Transverse colon (tissue), 4 donors: ENCODE measurements around the gene CCM2. TPM values are rescaled to one million over a fixed set of nuclear protein-coding genes. Genes with fewer than 3 reads are reported as not detected.
A peak's percentile ranks its signal among the peaks of the same experiment; 100 is the strongest.

Experiments
- DNase-seq: peaks from one replicate; pipeline ENCODE4 v3.0.0-alpha.2; 2019
- H3K27ac ChIP-seq, 4 donors: fragments of 200-600 bp; sonication (generic); 2 replicates each; pipeline ENCODE4 v1.5.1; 2016 to 2018; ENCODE audit warnings: inconsistent platforms in 4 of 4
- H3K27me3 ChIP-seq: fragments of 200-600 bp; sonication (generic); 2 replicates; pipeline ENCODE4 v1.5.1; 2017; ENCODE audit warnings: inconsistent platforms
- H3K36me3 ChIP-seq, 4 donors: fragments of 200-600 bp; sonication (generic); 2 replicates each; pipeline ENCODE4 v1.5.1; 2017 to 2019; ENCODE audit warnings: inconsistent platforms in 4 of 4
- H3K4me1 ChIP-seq, 4 donors: fragments of 200-600 bp; sonication (generic); 2 replicates each; pipeline ENCODE4 v1.5.1; 2017 to 2020; ENCODE audit warnings: inconsistent platforms in 4 of 4
- H3K4me3 ChIP-seq, 4 donors: fragments of 200-600 bp; sonication (generic); 1 replicate in 1 of 4; 2 replicates in 3 of 4; pipeline versions ENCODE4 v1.5.1 to v1.6.1; 2017 to 2019; ENCODE audit warnings: inconsistent platforms in 4 of 4
- H3K9me3 ChIP-seq, 2 donors: fragments of 200-600 bp; sonication (generic); 2 replicates each; pipeline ENCODE4 v1.5.1; 2017 to 2019; ENCODE audit warnings: inconsistent platforms in 2 of 2
- CTCF ChIP-seq, 5 experiments: fragments of 200-600 bp in 3 of 5; fragments of 450-650 bp in 2 of 5; sonication (generic) in 3 of 5; IDR thresholded peaks; 1 replicate in 2 of 5; 2 replicates in 3 of 5; pipeline ENCODE4 v1.5.1; 2016 to 2017; ENCODE audit warnings: antibody characterized with exemption in 5 of 5, inconsistent platforms in 3 of 5, mild to moderate bottlenecking in 2 of 5, moderate library complexity in 1 of 5
- EP300 ChIP-seq: sonication (generic); formaldehyde crosslinking; IDR thresholded peaks from one replicate; pipeline ENCODE4 v1.6.1; 2017; ENCODE audit warnings: antibody characterized with exemption, low read depth
- POLR2A ChIP-seq: fragments of 450-650 bp; IDR thresholded peaks from one replicate; pipeline ENCODE4 v1.6.1; 2016; ENCODE audit warnings: antibody characterized with exemption, mild to moderate bottlenecking, moderate library complexity
- POLR2AphosphoS5 ChIP-seq, 3 donors: sonication (generic); formaldehyde crosslinking; IDR thresholded peaks; one replicate each; pipeline ENCODE4 v1.6.1; 2016; ENCODE audit warnings: antibody characterized with exemption in 3 of 3
- WGBS, 2 donors: methylation state at CpG; one replicate each; pipeline ENCODE4 v1.1.5; 2018; ENCODE audit warnings: low coverage in 1 of 2; 5-methylcytosine and 5-hydroxymethylcytosine counted together
- in situ Hi-C, 4 donors: fragments of 200-750 bp; cut with MboI; loops; one replicate each; pipeline versions ENCODE4 v1.15.0 to v1.15.1; 2017; ENCODE audit warnings: low sequenced_read_pairs in 3 of 4, low pct_ligation_motif_present in 1 of 4, low pct_unique_long_range_greater_than_20kb in 1 of 4
- intact Hi-C: fragments of 100-400 bp; cut with DNase I; formaldehyde crosslinking; loops from one replicate; pipeline ENCODE4 v1.15.1; 2023; ENCODE audit warnings: low total_unique reads
- total RNA-seq, 4 donors: library from RNA; depleted of rRNA; stranded (reverse); fragments of >200 nt; gene quantifications; one replicate each; pipeline ENCODE4 v1.1.0, GENCODE V29; 2016

The CCM2 gene
- total RNA-seq: 10 to 100 TPM; 40.4 to 76.4 (median 47.8) TPM

GRCh38 chr7:45000093-45001032 lies at the start of gene CCM2:
Gene CCM2, plus strand, starts transcription at chr7:45000201. Its CDS starts 133 bp downstream, at chr7:45000334.
- H3K27ac ChIP-seq: peak within 1 kb of the TSS; percentile 94 to 98 (median 96)
- H3K4me3 ChIP-seq: peak within 1 kb of the TSS; percentile 61 to 92 (median 76)
- H3K9me3 ChIP-seq: no peaks in the 10 kb centered on the region
- H3K36me3 ChIP-seq: no peaks in the 10 kb centered on the region
- no peaks in the 10 kb centered on the region for H3K27me3 ChIP-seq
- 0 to 2% methylated on average over 3 to 37 of the region's 77 CpGs for WGBS, 2 donors
- H3K4me1 ChIP-seq: peaks cover 6 to 27% (median 17%) of the 10 kb centered on the region in 4 donors
- in situ Hi-C loops: no loop called here
- peak; percentile 54 for DNase-seq
- no peak for TF ChIP-seq CTCF (IDR thresholded peaks at IDR 0.05)
- peak; percentile 42 for TF ChIP-seq POLR2A
- intact Hi-C loops: no loop called here

DNA sequence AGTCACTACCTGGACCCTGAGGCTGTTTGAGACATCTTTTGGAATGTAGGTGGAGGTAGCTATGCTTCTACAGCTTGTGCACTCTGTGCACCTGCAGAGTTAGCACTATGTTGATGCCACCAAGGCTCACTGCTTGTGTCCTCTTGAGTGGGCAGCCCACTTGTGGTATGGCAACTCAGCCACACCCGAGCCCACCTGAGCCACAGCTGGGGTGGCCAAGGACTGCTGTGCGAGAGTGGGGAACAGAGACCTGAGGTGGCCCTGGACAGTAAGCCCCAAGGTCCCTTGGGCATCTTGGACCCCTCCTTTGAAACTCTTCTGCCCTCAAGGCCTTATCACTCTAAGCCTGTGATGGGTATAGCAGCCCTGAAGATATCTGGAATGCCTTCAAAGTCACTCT lies 46.8 kb upstream of the CCM2 start:
- in situ Hi-C loops (no loop called here), intact Hi-C loops (no loop called here)
- 73% methylated on average over 2 of the region's 2 CpGs; no CpG with 5 or more reads in 1 of the 2 donors for WGBS, 2 donors
- Histone ChIP-seq H3K27ac (no peak overlapping the region), H3K36me3 (no peaks in the 10 kb centered on the region), H3K4me1 (no peaks in the 10 kb centered on the region), H3K4me3 (no peak overlapping the region), H3K9me3 (no peaks in the 10 kb centered on the region), H3K27me3 (peaks cover 4% of the 10 kb centered on the region)
- DNase-seq: no peak
- no peak for TF ChIP-seq POLR2A
- no peak for TF ChIP-seq CTCF (IDR thresholded peaks at IDR 0.05)
- no peak for TF ChIP-seq EP300
- no peak for TF ChIP-seq POLR2AphosphoS5 (IDR thresholded peaks at IDR 0.05)

DNA sequence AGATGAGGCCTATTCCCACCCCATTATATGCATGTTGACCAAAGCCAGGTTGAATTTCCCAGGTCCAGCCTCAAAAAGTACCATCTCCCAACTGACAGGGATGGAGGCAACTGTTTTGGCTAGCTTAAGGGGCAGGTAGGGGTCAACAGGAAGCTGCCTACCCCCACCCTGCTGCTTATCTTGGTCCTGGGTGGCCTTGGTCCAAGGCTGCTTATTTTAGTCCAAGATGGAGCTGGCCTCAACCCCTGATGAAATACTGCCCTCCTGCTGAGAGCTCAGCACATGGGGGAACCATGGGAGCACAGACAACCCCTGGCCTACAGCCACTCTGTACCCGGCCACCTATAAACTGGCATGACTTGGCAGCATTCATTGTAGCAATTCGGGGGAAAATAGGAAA lies 44.3 kb upstream of the CCM2 start:
- Histone ChIP-seq H3K27me3 (peaks cover 4% of the 10 kb centered on the region), H3K4me1 (no peaks in the 10 kb centered on the region), H3K36me3 (no peaks in the 10 kb centered on the region), H3K27ac (no peak overlapping the region), H3K9me3 (no peaks in the 10 kb centered on the region), H3K4me3 (no peak overlapping the region)
- in situ Hi-C loops: no loop called here
- DNase-seq: no peak
- 75 to 82% methylated on average over 2 of the region's 2 CpGs for WGBS, 2 donors
- intact Hi-C loops: no loop called here
- TF ChIP-seq EP300: no peak
- TF ChIP-seq POLR2A: no peak
- TF ChIP-seq POLR2AphosphoS5 (IDR thresholded peaks at IDR 0.05): no peak
- TF ChIP-seq CTCF (IDR thresholded peaks at IDR 0.05): no peak

GRCh38 chr7:44956157-44956766 lies 43.7 kb upstream of the CCM2 start:
- 87 to 90% methylated on average over 2 to 10 of the region's 10 CpGs for WGBS, 2 donors
- Histone ChIP-seq H3K36me3 (no peaks in the 10 kb centered on the region), H3K4me3 (no peak overlapping the region), H3K27me3 (peaks cover 1% of the 10 kb centered on the region), H3K4me1 (no peaks in the 10 kb centered on the region), H3K9me3 (no peaks in the 10 kb centered on the region), H3K27ac (no peak overlapping the region)
- intact Hi-C loops: no loop called here
- in situ Hi-C loops: no loop called here
- DNase-seq: no peak
- TF ChIP-seq EP300 (no peak), POLR2A (no peak), POLR2AphosphoS5 (IDR thresholded peaks at IDR 0.05) (no peak), CTCF (IDR thresholded peaks at IDR 0.05) (no peak)
